Coronary artery (tissue), 2 donors: ENCODE measurements around the gene RBMX2.

Experiments
- DNase-seq: peaks from one replicate; pipeline ENCODE4 v3.0.0-alpha.2; 2017; ENCODE audit warnings: low spot score
- H3K27ac ChIP-seq, 2 donors: fragments of 200-600 bp; sonication (generic); one replicate each; pipeline ENCODE4 v1.5.1; 2016 to 2019
- H3K4me3 ChIP-seq: fragments of 200-600 bp; sonication (generic); 2 replicates; pipeline ENCODE4 v1.5.1; 2016; ENCODE audit warnings: mild to moderate bottlenecking, moderate library complexity
- TF ChIP-seq, protein P1 (sequence below): fragments of 200-600 bp; sonication (generic); IDR thresholded peaks from one replicate; pipeline ENCODE4 v1.5.1; 2019; ENCODE audit warnings: antibody characterized with exemption

RBMX2 gene

DNA sequence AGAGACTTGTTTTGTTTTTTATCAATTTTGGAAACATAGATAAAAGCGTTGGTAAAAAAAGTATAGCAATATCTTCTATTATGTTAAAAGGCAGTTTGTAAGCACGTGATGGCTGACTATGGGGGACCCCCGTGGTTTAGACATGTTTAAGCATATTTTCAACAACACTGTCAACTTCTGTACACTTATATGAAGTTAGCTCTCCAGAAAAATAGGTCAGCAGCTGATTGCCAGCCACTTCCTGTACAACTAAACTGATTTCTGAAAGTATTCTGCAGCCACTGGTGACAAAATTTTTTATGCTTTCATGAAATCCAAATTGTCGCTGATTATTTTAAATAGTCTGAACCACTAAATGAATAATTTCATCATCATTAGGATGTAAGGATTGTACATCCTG lies 45.2 kb downstream of the RBMX2 start:
- TF ChIP-seq, protein P1, sequence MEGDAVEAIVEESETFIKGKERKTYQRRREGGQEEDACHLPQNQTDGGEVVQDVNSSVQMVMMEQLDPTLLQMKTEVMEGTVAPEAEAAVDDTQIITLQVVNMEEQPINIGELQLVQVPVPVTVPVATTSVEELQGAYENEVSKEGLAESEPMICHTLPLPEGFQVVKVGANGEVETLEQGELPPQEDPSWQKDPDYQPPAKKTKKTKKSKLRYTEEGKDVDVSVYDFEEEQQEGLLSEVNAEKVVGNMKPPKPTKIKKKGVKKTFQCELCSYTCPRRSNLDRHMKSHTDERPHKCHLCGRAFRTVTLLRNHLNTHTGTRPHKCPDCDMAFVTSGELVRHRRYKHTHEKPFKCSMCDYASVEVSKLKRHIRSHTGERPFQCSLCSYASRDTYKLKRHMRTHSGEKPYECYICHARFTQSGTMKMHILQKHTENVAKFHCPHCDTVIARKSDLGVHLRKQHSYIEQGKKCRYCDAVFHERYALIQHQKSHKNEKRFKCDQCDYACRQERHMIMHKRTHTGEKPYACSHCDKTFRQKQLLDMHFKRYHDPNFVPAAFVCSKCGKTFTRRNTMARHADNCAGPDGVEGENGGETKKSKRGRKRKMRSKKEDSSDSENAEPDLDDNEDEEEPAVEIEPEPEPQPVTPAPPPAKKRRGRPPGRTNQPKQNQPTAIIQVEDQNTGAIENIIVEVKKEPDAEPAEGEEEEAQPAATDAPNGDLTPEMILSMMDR: no peak
- H3K27ac ChIP-seq: no peak overlapping the region
- no peak for DNase-seq
- H3K4me3 ChIP-seq: no peak overlapping the region
